Chondrocyte (in vitro differentiated cells): ENCODE results near the gene CSNK1D. TPM values are rescaled to one million over a fixed set of nuclear protein-coding genes. Genes with fewer than 3 reads are reported as not detected.

Source experiments
- DNase-seq: peaks from one replicate; pipeline ENCODE4 v3.0.0; 2021; ENCODE audit warnings: mixed read lengths, low spot score
- H3K27ac Mint-ChIP-seq: one replicate; pipeline ENCODE4 v1.8.0; 2021; ENCODE audit warnings: mild to moderate bottlenecking, moderate library complexity, mixed read lengths; ENCODE audit not compliant: unreplicated experiment
- H3K27me3 Mint-ChIP-seq: 2 replicates; pipeline ENCODE4 v1.8.0; 2021; ENCODE audit warnings: low read depth, mixed read lengths
- H3K36me3 Mint-ChIP-seq: 2 replicates; pipeline ENCODE4 v1.8.0; 2021; ENCODE audit warnings: low read depth, mixed read lengths
- H3K4me1 Mint-ChIP-seq: 2 replicates; pipeline ENCODE4 v1.8.0; 2021; ENCODE audit warnings: low read depth, mild to moderate bottlenecking, mixed read lengths
- H3K4me3 Mint-ChIP-seq: one replicate; pipeline ENCODE4 v1.8.0; 2021; ENCODE audit warnings: mild to moderate bottlenecking, moderate library complexity, mixed read lengths; ENCODE audit not compliant: unreplicated experiment
- H3K9me3 Mint-ChIP-seq: 2 replicates; pipeline ENCODE4 v1.8.0; 2021; ENCODE audit warnings: low read depth, mixed read lengths
- CTCF ChIP-seq: fragments of 200-600 bp; sonication (generic); IDR thresholded peaks from 2 replicates; pipeline ENCODE4 v1.5.0; 2021; ENCODE audit warnings: antibody characterized with exemption, mild to moderate bottlenecking, moderate library complexity
- total RNA-seq: library from RNA; stranded (reverse); gene quantifications from 3 replicates; pipeline ENCODE4 v1.2.1, GENCODE V29; 2021

The CSNK1D gene
- total RNA-seq, 1 donor from 2014 or later, result 93.0 TPM

GRCh38 chr17:82281502-82282238 lies 8.2 kb upstream of the CSNK1D start:
- no peak for DNase-seq
- no peak overlapping the region for H3K27ac Mint-ChIP-seq

GRCh38 chr17:82281076-82281475 lies 7.6 kb upstream of the CSNK1D start:
- no peak for TF ChIP-seq CTCF
- H3K36me3 Mint-ChIP-seq, result peaks cover 1% of the 10 kb centered on the region
- H3K9me3 Mint-ChIP-seq, result no peaks in the 10 kb centered on the region
- no peak overlapping the region for H3K4me3 Mint-ChIP-seq
- DNase-seq, result no peak
- H3K27ac Mint-ChIP-seq, result no peak overlapping the region
- H3K27me3 Mint-ChIP-seq, result no peaks in the 10 kb centered on the region
- peaks cover 21% of the 10 kb centered on the region for H3K4me1 Mint-ChIP-seq

More at GRCh38 chr17:82281502-82282238, 8.2 kb upstream of the CSNK1D start:
- no peak overlapping the region for H3K4me3 Mint-ChIP-seq
- no peaks in the 10 kb centered on the region for H3K9me3 Mint-ChIP-seq
- H3K36me3 Mint-ChIP-seq, result peaks cover 1% of the 10 kb centered on the region
- H3K27me3 Mint-ChIP-seq, result no peaks in the 10 kb centered on the region
- TF ChIP-seq CTCF, result no peak
- H3K4me1 Mint-ChIP-seq, result peaks cover 21% of the 10 kb centered on the region

DNA sequence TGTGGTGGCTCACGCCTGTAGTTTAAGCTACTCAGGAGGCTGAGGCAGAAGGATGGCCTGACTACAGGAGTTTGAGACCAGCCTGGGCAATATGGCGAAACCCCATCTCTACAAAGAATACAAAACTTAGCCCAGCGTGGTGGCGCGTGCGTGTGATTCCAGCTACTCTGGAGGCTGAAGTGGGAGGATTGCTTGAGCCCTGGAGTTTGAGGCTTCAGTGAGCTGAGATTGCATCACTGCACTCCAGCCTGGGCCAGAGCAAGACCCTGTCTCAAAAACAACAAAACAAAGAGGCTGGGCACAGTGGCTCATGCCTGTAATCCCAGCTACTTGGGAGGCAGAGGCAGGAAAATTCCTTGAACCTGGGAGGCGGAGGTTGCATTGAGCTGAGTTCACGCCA lies 7.0 kb upstream of the CSNK1D start:
- Mint-ChIP-seq H3K4me3 (no peak overlapping the region), H3K27me3 (no peaks in the 10 kb centered on the region), H3K4me1 (peaks cover 21% of the 10 kb centered on the region), H3K36me3 (peaks cover 1% of the 10 kb centered on the region), H3K27ac (no peak overlapping the region), H3K9me3 (no peaks in the 10 kb centered on the region)
- no peak for DNase-seq
- TF ChIP-seq CTCF, result no peak

DNA sequence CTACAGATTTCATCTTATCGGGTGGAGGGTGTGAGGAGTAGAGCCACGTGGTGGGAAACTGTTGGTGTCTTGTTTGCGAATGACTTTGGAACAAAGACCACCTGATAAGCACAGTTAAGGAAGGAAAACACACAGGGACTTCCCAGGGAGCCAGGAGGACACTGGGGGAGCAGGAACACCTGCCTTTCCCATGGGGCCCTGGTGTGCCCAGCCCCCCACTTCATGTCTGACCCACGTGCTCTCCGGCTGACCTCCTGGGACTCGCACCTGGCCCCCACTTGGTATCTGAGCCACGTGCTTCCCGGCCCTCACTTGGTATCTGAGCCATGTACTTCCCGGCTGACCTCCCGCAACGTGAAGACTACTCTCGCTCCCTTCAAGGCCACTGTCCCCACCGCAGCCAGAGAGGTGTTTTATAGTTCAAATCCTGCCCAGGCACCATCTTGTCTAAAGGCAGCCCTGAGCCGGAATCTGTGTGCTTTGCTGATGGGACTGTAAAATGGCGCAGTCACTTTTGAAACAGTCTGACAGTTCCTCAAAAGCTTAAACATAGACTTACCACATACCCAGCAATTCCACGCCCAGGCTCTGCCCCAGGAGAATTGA lies 5.4 kb upstream of the CSNK1D start:
- Mint-ChIP-seq H3K4me3 (no peak overlapping the region), H3K27ac (no peak overlapping the region), H3K27me3 (no peaks in the 10 kb centered on the region)

DNA sequence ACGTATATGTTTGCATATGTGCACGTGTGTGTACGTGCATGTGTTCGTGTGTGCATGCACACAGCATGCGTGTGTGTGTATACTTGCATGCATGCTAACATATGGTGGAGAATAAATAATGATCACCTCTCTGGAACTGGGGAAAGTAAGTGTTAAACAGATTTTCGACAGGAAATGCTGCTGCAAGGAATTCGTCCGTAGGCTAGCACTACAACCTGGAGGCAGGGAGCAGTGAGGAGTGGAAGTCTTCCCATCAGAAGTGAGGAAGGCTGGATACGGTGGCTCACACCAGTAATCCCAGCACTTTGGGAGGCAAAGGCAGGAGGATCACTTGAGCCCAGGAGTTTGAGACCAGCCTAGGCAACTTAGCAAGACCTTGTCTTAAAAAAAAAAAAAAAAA lies 4.8 kb upstream of the CSNK1D start:
- H3K4me3 Mint-ChIP-seq, result no peak overlapping the region
- no peak for DNase-seq
- H3K27me3 Mint-ChIP-seq, result no peaks in the 10 kb centered on the region
- no peak overlapping the region for H3K27ac Mint-ChIP-seq
- no peak for TF ChIP-seq CTCF
- no peaks in the 10 kb centered on the region for H3K9me3 Mint-ChIP-seq
- H3K4me1 Mint-ChIP-seq, result peaks cover 15% of the 10 kb centered on the region
- H3K36me3 Mint-ChIP-seq, result peaks cover 1% of the 10 kb centered on the region

More for the DNA sequence above, 5.4 kb upstream of the CSNK1D start:
- TF ChIP-seq CTCF, result no peak
- no peak for DNase-seq
- peaks cover 1% of the 10 kb centered on the region for H3K36me3 Mint-ChIP-seq
- H3K9me3 Mint-ChIP-seq, result no peaks in the 10 kb centered on the region
- peaks cover 19% of the 10 kb centered on the region for H3K4me1 Mint-ChIP-seq
